Trophoblast cell (in vitro differentiated cells and primary cell): ENCODE results near the gene TCEAL7.

Experiments
- DNase-seq, 2 donors: peaks; one replicate each; pipeline ENCODE4 v3.0.0-alpha.2; 2016
- H2AFZ ChIP-seq: 2 replicates; pipeline ENCODE4 v1.6.1; 2013; ENCODE audit warnings: low read length, moderate library complexity, mild to moderate bottlenecking; ENCODE audit not compliant: insufficient read depth, poor library complexity
- H2AK5ac ChIP-seq: 2 replicates; pipeline ENCODE4 v1.6.1; 2013; ENCODE audit warnings: mild to moderate bottlenecking, low read length
- H2BK120ac ChIP-seq: 2 replicates; pipeline ENCODE4 v1.6.1; 2013; ENCODE audit warnings: low read length, mild to moderate bottlenecking, moderate library complexity; ENCODE audit not compliant: insufficient read depth, poor library complexity
- H2BK12ac ChIP-seq: 2 replicates; pipeline ENCODE4 v1.6.1; 2013; ENCODE audit warnings: mild to moderate bottlenecking, low read length, moderate library complexity
- H2BK5ac ChIP-seq: 2 replicates; pipeline ENCODE4 v1.6.1; 2013; ENCODE audit warnings: low read length, low read depth, moderate library complexity, mild to moderate bottlenecking; ENCODE audit not compliant: poor library complexity
- H3K14ac ChIP-seq: 2 replicates; pipeline ENCODE4 v1.6.1; 2013; ENCODE audit warnings: mild to moderate bottlenecking, low read length
- H3K18ac ChIP-seq: 2 replicates; pipeline ENCODE4 v1.6.1; 2013; ENCODE audit warnings: mild to moderate bottlenecking, low read length
- H3K23ac ChIP-seq: 2 replicates; pipeline ENCODE4 v1.6.1; 2013; ENCODE audit warnings: low read length
- H3K27ac ChIP-seq: 2 replicates; pipeline ENCODE4 v1.5.1; 2013; ENCODE audit warnings: low read depth, mild to moderate bottlenecking, inconsistent platforms, low read length, moderate library complexity
- H3K27me3 ChIP-seq: 2 replicates; pipeline ENCODE4 v1.6.1; 2013; ENCODE audit warnings: inconsistent platforms, mild to moderate bottlenecking, low read length, moderate library complexity; ENCODE audit not compliant: insufficient read depth
- H3K36me3 ChIP-seq, 2 experiments: 1 replicate in 1 of 2; 2 replicates in 1 of 2; pipeline ENCODE4 v1.6.1; 2013; ENCODE audit warnings: low read length in 2 of 2, mild to moderate bottlenecking in 2 of 2, moderate library complexity in 1 of 2; ENCODE audit not compliant: insufficient read depth in 2 of 2, control insufficient read depth in 1 of 2
- H3K4ac ChIP-seq: 2 replicates; pipeline ENCODE4 v1.6.1; 2013; ENCODE audit warnings: low read depth, mild to moderate bottlenecking, low read length, moderate library complexity
- H3K4me1 ChIP-seq, 2 experiments: 1 replicate in 1 of 2; 2 replicates in 1 of 2; pipeline ENCODE4 v1.6.1; 2013; ENCODE audit warnings: low read length in 2 of 2, mild to moderate bottlenecking in 2 of 2, moderate library complexity in 1 of 2; ENCODE audit not compliant: insufficient read depth in 2 of 2, control insufficient read depth in 1 of 2
- H3K4me2 ChIP-seq: 2 replicates; pipeline ENCODE4 v1.6.1; 2013; ENCODE audit warnings: inconsistent platforms, mild to moderate bottlenecking, low read length, moderate library complexity
- H3K4me3 ChIP-seq: 2 replicates; pipeline ENCODE4 v1.5.1; 2013; ENCODE audit warnings: mild to moderate bottlenecking, low read depth, low read length, inconsistent platforms
- H3K79me1 ChIP-seq: one replicate; pipeline ENCODE4 v1.6.1; 2013; ENCODE audit warnings: low read length
- H3K79me2 ChIP-seq: 2 replicates; pipeline ENCODE4 v1.6.1; 2013; ENCODE audit warnings: low read length, mild to moderate bottlenecking; ENCODE audit not compliant: control insufficient read depth, insufficient read depth, poor library complexity
- H3K9ac ChIP-seq: 2 replicates; pipeline ENCODE4 v1.6.1; 2013; ENCODE audit warnings: mild to moderate bottlenecking, low read length
- H3K9me3 ChIP-seq: 2 replicates; pipeline ENCODE4 v1.6.1; 2013; ENCODE audit warnings: low read depth, mild to moderate bottlenecking, control low read depth, inconsistent platforms, low read length; ENCODE audit not compliant: insufficient read depth
- H4K12ac ChIP-seq: 2 replicates; pipeline ENCODE4 v1.6.1; 2013; ENCODE audit warnings: low read depth, mild to moderate bottlenecking, low read length, moderate library complexity
- H4K8ac ChIP-seq: 2 replicates; pipeline ENCODE4 v1.6.1; 2013; ENCODE audit warnings: low read depth, mild to moderate bottlenecking, low read length, moderate library complexity
- H4K91ac ChIP-seq: one replicate; pipeline ENCODE4 v1.6.1; 2013; ENCODE audit warnings: low read depth, mild to moderate bottlenecking, low read length, moderate library complexity
- whole genome bisulfite sequencing: extraction: QIAGEN DNeasy Blood & Tissue Kit; methylation state at CpG from one replicate; pipeline ENCODE4 v1.1.7; 2013; ENCODE audit warnings: missing lambda C conversion rate; ENCODE audit not compliant: insufficient read length, insufficient coverage; ENCODE audit errors: extremely low coverage; 5-methylcytosine and 5-hydroxymethylcytosine counted together

TCEAL7 gene

GRCh38 chrX:103363046-103363445 lies 33.0 kb downstream of the TCEAL7 start:
- no peaks in the 10 kb centered on the region for H3K36me3 ChIP-seq
- no peak overlapping the region for H2BK12ac ChIP-seq
- no peak overlapping the region for H2BK5ac ChIP-seq
- no peak overlapping the region for H4K91ac ChIP-seq
- no peak overlapping the region for H4K8ac ChIP-seq
- H3K14ac ChIP-seq = no peak overlapping the region
- H3K4ac ChIP-seq = no peak overlapping the region
- H3K4me2 ChIP-seq = no peak overlapping the region
- no peaks in the 10 kb centered on the region for H3K79me2 ChIP-seq
- H3K4me1 ChIP-seq = peaks cover 0 to 8% of the 10 kb centered on the region in 2 experiments
- H2BK120ac ChIP-seq = no peak overlapping the region
- no peaks in the 10 kb centered on the region for H3K9me3 ChIP-seq
- no peak overlapping the region for H3K18ac ChIP-seq
- H4K12ac ChIP-seq = no peak overlapping the region
- no peak overlapping the region for H2AFZ ChIP-seq
- H3K27me3 ChIP-seq = no peaks in the 10 kb centered on the region
- no peaks in the 10 kb centered on the region for H3K79me1 ChIP-seq
- H3K4me3 ChIP-seq = no peak overlapping the region
- WGBS = no CpG with 5 or more reads among the region's 2 CpGs
- no peak overlapping the region for H3K27ac ChIP-seq
- peak in 1 of 2 donors; percentile 62 for DNase-seq
- no peak overlapping the region for H2AK5ac ChIP-seq
- H3K23ac ChIP-seq = no peak overlapping the region
- no peak overlapping the region for H3K9ac ChIP-seq

DNA sequence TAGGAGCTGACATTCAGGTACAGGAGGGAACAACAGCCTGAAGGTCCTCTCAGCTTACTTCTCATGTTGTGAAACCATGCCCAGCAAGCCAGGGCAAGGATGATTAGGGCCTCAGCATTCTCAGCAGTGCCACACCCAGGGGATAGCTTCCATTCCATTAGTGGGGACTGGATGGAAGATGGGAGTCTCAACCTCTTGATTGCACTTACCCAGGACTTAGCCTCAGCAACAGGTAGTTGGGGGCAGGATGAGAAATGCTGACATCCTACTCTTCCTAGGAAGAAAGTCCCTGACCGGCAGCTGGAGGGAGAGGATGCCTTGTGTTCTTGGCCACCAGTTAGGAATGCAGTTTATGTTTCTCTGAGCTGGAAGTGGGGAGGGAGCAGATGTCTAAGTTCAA lies 37.5 kb downstream of the TCEAL7 start:
- no peak overlapping the region for H3K27ac ChIP-seq
- H3K27me3 ChIP-seq = no peaks in the 10 kb centered on the region
- no peak overlapping the region for H2AFZ ChIP-seq
- H3K4me2 ChIP-seq = no peak overlapping the region
- H2BK120ac ChIP-seq = no peak overlapping the region
- no peaks in the 10 kb centered on the region for H3K36me3 ChIP-seq
- no peak overlapping the region for H3K23ac ChIP-seq
- no peaks in the 10 kb centered on the region for H3K79me1 ChIP-seq
- H2BK5ac ChIP-seq = no peak overlapping the region
- H3K9me3 ChIP-seq = no peaks in the 10 kb centered on the region
- no peak overlapping the region for H3K4ac ChIP-seq
- H3K18ac ChIP-seq = no peak overlapping the region
- no peak overlapping the region for H2AK5ac ChIP-seq
- H4K12ac ChIP-seq = no peak overlapping the region
- H3K4me1 ChIP-seq = peaks cover 0 to 8% of the 10 kb centered on the region in 2 experiments
- DNase-seq = peak; percentile 23 to 42
- H3K79me2 ChIP-seq = no peaks in the 10 kb centered on the region
- no peak overlapping the region for H3K4me3 ChIP-seq
- H4K91ac ChIP-seq = no peak overlapping the region
- WGBS = no CpG with 5 or more reads among the region's 1 CpG
- no peak overlapping the region for H4K8ac ChIP-seq
- H3K14ac ChIP-seq = no peak overlapping the region
- no peak overlapping the region for H2BK12ac ChIP-seq
- no peak overlapping the region for H3K9ac ChIP-seq

DNA sequence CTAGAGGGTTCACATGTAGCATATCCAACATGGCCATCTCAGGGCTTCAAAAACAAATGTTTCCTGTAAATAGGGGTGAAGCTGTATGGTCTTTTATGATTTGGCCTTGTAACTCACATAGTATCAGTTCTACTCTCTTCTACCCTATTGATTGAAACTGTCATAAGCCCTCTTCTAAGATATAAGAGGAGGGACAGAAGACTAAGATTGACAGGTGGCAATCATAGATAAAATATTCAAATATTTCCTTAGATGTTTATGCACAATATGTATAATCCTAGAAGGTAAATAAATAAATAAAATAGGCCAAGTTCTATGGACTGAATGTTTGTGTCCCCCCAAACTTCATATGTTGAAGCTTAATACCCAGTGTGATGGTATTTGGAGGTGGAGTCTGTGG lies 39.4 kb downstream of the TCEAL7 start:
- no peak overlapping the region for H3K4me3 ChIP-seq

DNA sequence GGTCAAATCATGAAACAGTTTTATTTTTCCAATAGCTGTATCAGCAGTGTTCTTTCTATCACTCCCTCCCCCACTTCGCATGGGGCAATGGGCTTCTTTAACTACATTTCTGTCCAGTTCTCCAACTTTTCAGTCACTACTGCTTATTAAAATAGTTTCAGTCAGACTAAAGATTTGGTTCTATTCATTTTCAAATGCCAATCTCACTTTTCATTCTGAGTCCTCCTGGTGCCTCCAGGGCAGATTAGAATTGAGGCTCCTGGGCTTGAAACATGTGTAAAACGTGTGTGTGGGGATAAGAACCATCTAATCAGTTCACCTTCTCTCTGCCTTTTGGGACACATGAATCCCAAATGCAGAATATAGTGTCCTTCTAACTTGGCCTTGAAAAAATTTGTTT lies 42.8 kb downstream of the TCEAL7 start:
- Histone ChIP-seq H3K23ac (no peak overlapping the region), H3K4me3 (no peak overlapping the region), H2AK5ac (no peak overlapping the region), H4K8ac (no peak overlapping the region), H3K27ac (no peak overlapping the region), H3K27me3 (no peaks in the 10 kb centered on the region), H3K14ac (no peak overlapping the region), H3K79me2 (peaks cover 9% of the 10 kb centered on the region), H3K4me1 (no peaks in the 10 kb centered on the region), H3K4ac (no peak overlapping the region), H3K4me2 (no peak overlapping the region), H3K79me1 (peaks cover 10% of the 10 kb centered on the region), H4K91ac (no peak overlapping the region), H3K18ac (no peak overlapping the region), H3K9ac (no peak overlapping the region), H2BK120ac (no peak overlapping the region), H4K12ac (no peak overlapping the region), H2BK5ac (no peak overlapping the region), H2AFZ (no peak overlapping the region), H3K36me3 (peaks cover 0 to 2% of the 10 kb centered on the region in 2 experiments), H2BK12ac (no peak overlapping the region), H3K9me3 (no peaks in the 10 kb centered on the region)
- WGBS = no CpG with 5 or more reads among the region's 2 CpGs
- DNase-seq = no peak

More for the DNA sequence above, 39.4 kb downstream of the TCEAL7 start:
- no peak overlapping the region for H4K8ac ChIP-seq
- H3K23ac ChIP-seq = no peak overlapping the region
- no peaks in the 10 kb centered on the region for H3K79me1 ChIP-seq
- H3K14ac ChIP-seq = no peak overlapping the region
- no peak overlapping the region for H2BK120ac ChIP-seq
- no peaks in the 10 kb centered on the region for H3K9me3 ChIP-seq
- H3K27me3 ChIP-seq = no peaks in the 10 kb centered on the region
- H4K12ac ChIP-seq = no peak overlapping the region
- H3K4me1 ChIP-seq = peaks cover 0 to 8% of the 10 kb centered on the region in 2 experiments
- H3K4ac ChIP-seq = no peak overlapping the region
- H3K18ac ChIP-seq = no peak overlapping the region
- DNase-seq = no peak
- H3K27ac ChIP-seq = no peak overlapping the region
- H3K36me3 ChIP-seq = no peaks in the 10 kb centered on the region
- H3K9ac ChIP-seq = no peak overlapping the region
- H3K4me2 ChIP-seq = no peak overlapping the region
- H2BK12ac ChIP-seq = no peak overlapping the region
- H4K91ac ChIP-seq = no peak overlapping the region
- H3K79me2 ChIP-seq = no peaks in the 10 kb centered on the region
- no peak overlapping the region for H2AFZ ChIP-seq
- H2AK5ac ChIP-seq = no peak overlapping the region
- H2BK5ac ChIP-seq = no peak overlapping the region
